NT2/D1 (cell line): ENCODE data around the gene CIB4.

Source experiments
- SUZ12 ChIP-seq: IDR thresholded peaks from 2 replicates; pipeline ENCODE4 v1.6.1; 2011; ENCODE audit not compliant: insufficient read length, insufficient read depth; ENCODE audit errors: extremely low read depth
- YY1 ChIP-seq: IDR thresholded peaks from 2 replicates; pipeline ENCODE4 v1.6.1; 2011; ENCODE audit not compliant: insufficient read length, insufficient read depth
- ZNF274 ChIP-seq: IDR thresholded peaks from 2 replicates; pipeline ENCODE4 v1.6.1; 2011; ENCODE audit warnings: mild to moderate bottlenecking, low read depth, low read length

DNA sequence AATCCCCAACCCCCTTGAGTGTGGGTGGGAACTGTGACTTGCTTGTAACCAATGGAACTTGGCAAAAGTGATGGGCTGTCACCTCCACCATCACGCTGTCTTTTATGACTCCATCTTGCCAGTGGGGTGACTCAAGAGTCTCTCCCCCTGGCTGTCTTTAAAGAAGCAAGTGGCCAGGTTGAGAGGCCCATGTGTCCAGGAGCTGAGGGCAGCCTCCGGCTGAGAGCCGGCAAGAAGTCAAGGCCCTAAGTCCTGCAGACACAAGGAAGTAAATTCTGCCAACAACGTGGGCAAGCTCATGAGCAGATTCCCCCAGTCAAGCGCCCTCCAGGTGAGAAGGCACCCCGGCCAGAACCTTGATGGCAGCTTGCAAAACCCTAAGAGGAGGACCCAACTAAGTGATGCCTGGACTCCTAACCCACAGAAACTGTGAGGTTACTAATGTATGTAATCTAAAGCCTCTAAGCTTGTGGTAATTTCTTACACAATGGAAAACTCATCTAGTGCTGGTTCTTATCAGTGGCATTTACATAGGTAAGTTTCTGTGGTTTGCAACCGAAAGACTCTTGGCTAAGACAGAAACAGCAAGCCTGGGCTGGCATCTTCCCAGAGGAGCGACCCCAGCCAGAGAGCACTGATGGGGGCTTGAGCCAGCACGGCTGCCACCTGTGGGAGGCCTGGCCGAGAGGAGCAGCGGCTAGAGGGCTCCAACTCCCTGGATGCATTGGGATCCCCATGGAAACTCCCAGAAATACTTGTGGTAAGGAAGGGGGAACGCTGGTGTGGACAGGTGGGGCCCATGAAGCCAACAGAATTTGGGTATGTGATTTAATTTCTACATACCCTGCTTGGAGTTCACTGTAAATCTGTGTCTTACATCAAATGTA lies 49.3 kb downstream of the CIB4 start:
- TF ChIP-seq YY1 = no peak
- no peak for TF ChIP-seq SUZ12
- TF ChIP-seq ZNF274 = no peak
